Body of pancreas (tissue), 4 donors: ENCODE data around the gene BBX.

Experiments
- CTCF ChIP-seq, 7 experiments: fragments of 450-650 bp in 4 of 7; fragments of 200-600 bp in 3 of 7; sonication (generic) in 3 of 7; IDR thresholded peaks; one replicate each; pipeline ENCODE4 v1.5.1; 2016 to 2019; ENCODE audit warnings: antibody characterized with exemption in 7 of 7
- POLR2A ChIP-seq, 3 donors: fragments of 450-650 bp; IDR thresholded peaks; one replicate each; pipeline ENCODE4 v1.6.1; 2016; ENCODE audit warnings: antibody characterized with exemption in 3 of 3, mild to moderate bottlenecking in 2 of 3

DNA sequence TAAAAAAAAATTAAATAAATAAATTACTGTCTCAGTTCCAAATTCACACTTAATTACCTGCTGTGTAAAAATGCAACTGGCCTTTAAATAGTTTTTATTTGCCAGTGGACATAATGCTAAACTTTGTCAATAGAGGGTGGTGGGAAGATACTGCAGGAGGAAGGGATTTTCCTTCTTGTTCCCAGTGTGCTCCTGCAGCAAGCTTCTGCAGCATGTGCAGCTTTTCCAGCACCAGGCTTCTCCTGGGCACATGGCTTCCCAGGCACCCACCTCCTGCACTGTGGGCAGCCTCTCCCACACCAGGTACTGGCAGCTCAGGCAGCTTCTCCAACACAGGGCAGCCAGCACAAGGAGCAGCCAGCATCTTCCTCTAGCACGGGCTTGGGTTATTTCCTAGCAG is 29.6 kb upstream of the BBX start:
- TF ChIP-seq CTCF (IDR thresholded peaks at IDR 0.05): no peak
- no peak for TF ChIP-seq POLR2A (IDR thresholded peaks at IDR 0.05)
